HepG2 (cell line): ENCODE measurements around the gene DNTTIP2. TPM values are rescaled to one million over a fixed set of nuclear protein-coding genes. Genes with fewer than 3 reads are reported as not detected.

Source experiments
- CCDC6 ChIP-seq: sonication (generic); formaldehyde crosslinking; IDR thresholded peaks from 2 replicates; pipeline ENCODE4 v1.8.1; 2022; ENCODE audit warnings: mild to moderate bottlenecking, missing genetic modification reagents, moderate library complexity
- FOXA3 ChIP-seq: IDR thresholded peaks from 2 replicates; pipeline ENCODE4 v1.6.1; 2016; ENCODE audit warnings: missing genetic modification reagents, missing compliant biosample characterization
- FOXK1 ChIP-seq: sonication (generic); formaldehyde crosslinking; IDR thresholded peaks from 2 replicates; pipeline ENCODE4 v1.4.0; 2020; ENCODE audit warnings: low read depth, missing genetic modification reagents, borderline replicate concordance
- FOXM1 ChIP-seq: sonication (generic); formaldehyde crosslinking; IDR thresholded peaks from 2 replicates; pipeline ENCODE4 v1.5.0; 2020; ENCODE audit warnings: missing genetic modification reagents
- MIER3 ChIP-seq: IDR thresholded peaks from 2 replicates; pipeline ENCODE4 v1.6.1; 2016; ENCODE audit warnings: missing compliant biosample characterization, borderline replicate concordance
- RAD21 ChIP-seq: fragments of 450-650 bp; formaldehyde crosslinking; IDR thresholded peaks from 2 replicates; pipeline ENCODE4 v1.5.0; 2020; ENCODE audit warnings: mild to moderate bottlenecking
- RXRB ChIP-seq: IDR thresholded peaks from 2 replicates; pipeline ENCODE4 v1.6.1; 2016; ENCODE audit warnings: borderline replicate concordance, missing genetic modification reagents, missing compliant biosample characterization
- ZBTB7B ChIP-seq: sonication (generic); formaldehyde crosslinking; IDR thresholded peaks from 2 replicates; pipeline ENCODE4 v1.4.0; 2020; ENCODE audit warnings: missing genetic modification reagents
- ZMYM4 ChIP-seq: sonication (generic); formaldehyde crosslinking; IDR thresholded peaks from 2 replicates; pipeline ENCODE4 v1.8.1; 2023; ENCODE audit warnings: mild to moderate bottlenecking, missing genetic modification reagents
- ZNF780A ChIP-seq: sonication (generic); formaldehyde crosslinking; IDR thresholded peaks from 2 replicates; pipeline ENCODE4 v1.8.0; 2022; ENCODE audit warnings: mild to moderate bottlenecking, missing genetic modification reagents, moderate library complexity
- polyA plus RNA-seq, 8 experiments: library from polyadenylated mRNA; depleted of rRNA in 3 of 8; stranded (reverse) in 7 of 8; unstranded in 1 of 8; fragments of >200 nt; fragmentation: Illumina TruSeq in 4 of 8; extraction: Trizol in 4 of 8; gene quantifications; 2 replicates each; pipeline versions ENCODE4 v1.2.1 to v1.2.3, GENCODE V29; 2011 to 2016; ENCODE audit warnings: low read depth in 4 of 8, missing spikeins in 1 of 8, mixed read lengths in 1 of 8; ENCODE audit not compliant: insufficient read depth in 1 of 8
- total RNA-seq, 5 experiments: library from RNA; depleted of rRNA; stranded (reverse); fragments of >200 nt; fragmentation: Illumina TruSeq; extraction: Trizol; gene quantifications; 2 replicates each; pipeline ENCODE4 v1.2.3, GENCODE V29; 2016; ENCODE audit warnings: low read depth in 1 of 5
- TF ChIP-seq, protein P1 (sequence below): sonication (generic); formaldehyde crosslinking; IDR thresholded peaks from 2 replicates; pipeline ENCODE4 v1.4.0; 2020; ENCODE audit warnings: missing genetic modification reagents, borderline replicate concordance
- TF ChIP-seq, protein P2 (sequence below): sonication (generic); formaldehyde crosslinking; IDR thresholded peaks from 2 replicates; pipeline ENCODE4 v1.8.0; 2022; ENCODE audit warnings: mild to moderate bottlenecking, missing genetic modification reagents, moderate library complexity
- TF ChIP-seq, protein P3 (sequence below): sonication (generic); formaldehyde crosslinking; IDR thresholded peaks from 2 replicates; pipeline ENCODE4 v1.4.0; 2020; ENCODE audit warnings: mild to moderate bottlenecking, missing genetic modification reagents
- TF ChIP-seq, protein P4 (sequence below): sonication (generic); formaldehyde crosslinking; IDR thresholded peaks from 2 replicates; pipeline ENCODE4 v1.4.0; 2020; ENCODE audit warnings: mild to moderate bottlenecking, low read depth, missing genetic modification reagents
- TF ChIP-seq, protein P5 (sequence below): sonication (generic); formaldehyde crosslinking; IDR thresholded peaks from 2 replicates; pipeline ENCODE4 v1.4.0; 2020; ENCODE audit warnings: missing genetic modification reagents
- TF ChIP-seq, protein P6 (sequence below): sonication (generic); formaldehyde crosslinking; IDR thresholded peaks from 2 replicates; pipeline ENCODE4 v1.4.0; 2020; ENCODE audit warnings: missing genetic modification reagents, borderline replicate concordance

The DNTTIP2 gene
- total and polyA plus RNA-seq, 2 of the 13 experiments (the other 11 are each of a cell fraction or from before 2014, with no cell fraction given): 11.4 to 63.3 TPM

DNA sequence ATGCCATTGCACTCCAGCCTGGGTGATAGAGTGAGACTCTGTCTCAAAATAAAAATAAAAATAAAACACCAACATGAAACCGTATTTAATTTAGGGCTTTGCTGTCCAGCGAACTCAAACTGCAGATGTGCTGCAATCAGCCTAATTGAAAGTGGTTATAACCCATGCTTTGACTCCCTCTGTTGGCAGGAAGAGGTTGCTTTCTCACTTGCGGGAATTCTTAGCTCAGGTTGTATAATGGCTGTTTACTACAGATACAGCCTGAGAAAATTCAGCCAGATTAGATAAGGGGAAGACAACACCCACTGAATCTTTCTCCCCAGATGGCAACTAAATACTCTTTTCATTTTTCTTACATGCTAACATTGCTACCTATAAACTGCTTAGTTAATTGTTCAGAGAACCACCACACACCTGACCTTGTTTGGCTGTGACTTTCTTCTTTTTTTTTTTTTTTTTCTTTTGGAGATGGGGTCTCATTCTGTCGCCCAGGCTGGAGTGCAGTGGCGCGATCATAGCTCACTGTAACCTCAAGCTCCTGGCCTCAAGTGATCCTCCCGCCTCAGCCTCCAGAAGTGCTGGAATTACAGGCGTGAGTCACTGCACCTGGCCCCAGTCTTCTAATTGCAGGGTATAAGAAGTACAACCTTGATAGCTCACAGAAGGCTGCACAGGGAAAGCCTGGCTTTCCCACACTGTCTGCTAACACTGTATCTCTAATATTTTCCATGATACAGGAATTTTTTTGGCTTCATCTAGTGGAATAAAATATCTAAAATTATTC lies 34.6 kb downstream of the DNTTIP2 start (continued):
- TF ChIP-seq, protein P1, sequence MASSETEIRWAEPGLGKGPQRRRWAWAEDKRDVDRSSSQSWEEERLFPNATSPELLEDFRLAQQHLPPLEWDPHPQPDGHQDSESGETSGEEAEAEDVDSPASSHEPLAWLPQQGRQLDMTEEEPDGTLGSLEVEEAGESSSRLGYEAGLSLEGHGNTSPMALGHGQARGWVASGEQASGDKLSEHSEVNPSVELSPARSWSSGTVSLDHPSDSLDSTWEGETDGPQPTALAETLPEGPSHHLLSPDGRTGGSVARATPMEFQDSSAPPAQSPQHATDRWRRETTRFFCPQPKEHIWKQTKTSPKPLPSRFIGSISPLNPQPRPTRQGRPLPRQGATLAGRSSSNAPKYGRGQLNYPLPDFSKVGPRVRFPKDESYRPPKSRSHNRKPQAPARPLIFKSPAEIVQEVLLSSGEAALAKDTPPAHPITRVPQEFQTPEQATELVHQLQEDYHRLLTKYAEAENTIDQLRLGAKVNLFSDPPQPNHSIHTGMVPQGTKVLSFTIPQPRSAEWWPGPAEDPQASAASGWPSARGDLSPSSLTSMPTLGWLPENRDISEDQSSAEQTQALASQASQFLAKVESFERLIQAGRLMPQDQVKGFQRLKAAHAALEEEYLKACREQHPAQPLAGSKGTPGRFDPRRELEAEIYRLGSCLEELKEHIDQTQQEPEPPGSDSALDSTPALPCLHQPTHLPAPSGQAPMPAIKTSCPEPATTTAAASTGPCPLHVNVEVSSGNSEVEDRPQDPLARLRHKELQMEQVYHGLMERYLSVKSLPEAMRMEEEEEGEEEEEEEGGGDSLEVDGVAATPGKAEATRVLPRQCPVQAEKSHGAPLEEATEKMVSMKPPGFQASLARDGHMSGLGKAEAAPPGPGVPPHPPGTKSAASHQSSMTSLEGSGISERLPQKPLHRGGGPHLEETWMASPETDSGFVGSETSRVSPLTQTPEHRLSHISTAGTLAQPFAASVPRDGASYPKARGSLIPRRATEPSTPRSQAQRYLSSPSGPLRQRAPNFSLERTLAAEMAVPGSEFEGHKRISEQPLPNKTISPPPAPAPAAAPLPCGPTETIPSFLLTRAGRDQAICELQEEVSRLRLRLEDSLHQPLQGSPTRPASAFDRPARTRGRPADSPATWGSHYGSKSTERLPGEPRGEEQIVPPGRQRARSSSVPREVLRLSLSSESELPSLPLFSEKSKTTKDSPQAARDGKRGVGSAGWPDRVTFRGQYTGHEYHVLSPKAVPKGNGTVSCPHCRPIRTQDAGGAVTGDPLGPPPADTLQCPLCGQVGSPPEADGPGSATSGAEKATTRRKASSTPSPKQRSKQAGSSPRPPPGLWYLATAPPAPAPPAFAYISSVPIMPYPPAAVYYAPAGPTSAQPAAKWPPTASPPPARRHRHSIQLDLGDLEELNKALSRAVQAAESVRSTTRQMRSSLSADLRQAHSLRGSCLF (CRISPR knock-in tag): no peak
- TF ChIP-seq, protein P2, sequence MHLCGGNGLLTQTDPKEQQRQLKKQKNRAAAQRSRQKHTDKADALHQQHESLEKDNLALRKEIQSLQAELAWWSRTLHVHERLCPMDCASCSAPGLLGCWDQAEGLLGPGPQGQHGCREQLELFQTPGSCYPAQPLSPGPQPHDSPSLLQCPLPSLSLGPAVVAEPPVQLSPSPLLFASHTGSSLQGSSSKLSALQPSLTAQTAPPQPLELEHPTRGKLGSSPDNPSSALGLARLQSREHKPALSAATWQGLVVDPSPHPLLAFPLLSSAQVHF (CRISPR knock-in tag): no peak
- TF ChIP-seq RXRB (CRISPR knock-in tag): peak; percentile 23; the same call in 1 of the 2 replicates
- no peak for TF ChIP-seq ZBTB7B (CRISPR knock-in tag)
- TF ChIP-seq ZNF780A (CRISPR knock-in tag): no peak
- TF ChIP-seq, protein P3, sequence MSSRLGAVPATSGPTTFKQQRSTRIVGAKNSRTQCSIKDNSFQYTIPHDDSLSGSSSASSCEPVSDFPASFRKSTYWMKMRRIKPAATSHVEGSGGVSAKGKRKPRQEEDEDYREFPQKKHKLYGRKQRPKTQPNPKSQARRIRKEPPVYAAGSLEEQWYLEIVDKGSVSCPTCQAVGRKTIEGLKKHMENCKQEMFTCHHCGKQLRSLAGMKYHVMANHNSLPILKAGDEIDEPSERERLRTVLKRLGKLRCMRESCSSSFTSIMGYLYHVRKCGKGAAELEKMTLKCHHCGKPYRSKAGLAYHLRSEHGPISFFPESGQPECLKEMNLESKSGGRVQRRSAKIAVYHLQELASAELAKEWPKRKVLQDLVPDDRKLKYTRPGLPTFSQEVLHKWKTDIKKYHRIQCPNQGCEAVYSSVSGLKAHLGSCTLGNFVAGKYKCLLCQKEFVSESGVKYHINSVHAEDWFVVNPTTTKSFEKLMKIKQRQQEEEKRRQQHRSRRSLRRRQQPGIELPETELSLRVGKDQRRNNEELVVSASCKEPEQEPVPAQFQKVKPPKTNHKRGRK: no peak
- TF ChIP-seq FOXM1 (CRISPR knock-in tag): no peak
- peak; percentile 67 for TF ChIP-seq RAD21 (CRISPR knock-in tag)
- TF ChIP-seq FOXK1 (CRISPR knock-in tag): peak; percentile 76; the same call in 1 of the 2 replicates
- TF ChIP-seq CCDC6 (CRISPR knock-in tag): no peak
- TF ChIP-seq FOXA3 (CRISPR knock-in tag): peak; percentile 63
- TF ChIP-seq, protein P4, sequence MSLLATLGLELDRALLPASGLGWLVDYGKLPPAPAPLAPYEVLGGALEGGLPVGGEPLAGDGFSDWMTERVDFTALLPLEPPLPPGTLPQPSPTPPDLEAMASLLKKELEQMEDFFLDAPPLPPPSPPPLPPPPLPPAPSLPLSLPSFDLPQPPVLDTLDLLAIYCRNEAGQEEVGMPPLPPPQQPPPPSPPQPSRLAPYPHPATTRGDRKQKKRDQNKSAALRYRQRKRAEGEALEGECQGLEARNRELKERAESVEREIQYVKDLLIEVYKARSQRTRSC (CRISPR knock-in tag): no peak
- TF ChIP-seq MIER3 (CRISPR knock-in tag): no peak; the same call in 1 of the 2 replicates
- TF ChIP-seq ZMYM4: no peak
- TF ChIP-seq, protein P5, sequence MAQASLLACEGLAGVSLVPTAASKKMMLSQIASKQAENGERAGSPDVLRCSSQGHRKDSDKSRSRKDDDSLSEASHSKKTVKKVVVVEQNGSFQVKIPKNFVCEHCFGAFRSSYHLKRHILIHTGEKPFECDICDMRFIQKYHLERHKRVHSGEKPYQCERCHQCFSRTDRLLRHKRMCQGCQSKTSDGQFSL (CRISPR knock-in tag): no peak
- TF ChIP-seq, protein P6, sequence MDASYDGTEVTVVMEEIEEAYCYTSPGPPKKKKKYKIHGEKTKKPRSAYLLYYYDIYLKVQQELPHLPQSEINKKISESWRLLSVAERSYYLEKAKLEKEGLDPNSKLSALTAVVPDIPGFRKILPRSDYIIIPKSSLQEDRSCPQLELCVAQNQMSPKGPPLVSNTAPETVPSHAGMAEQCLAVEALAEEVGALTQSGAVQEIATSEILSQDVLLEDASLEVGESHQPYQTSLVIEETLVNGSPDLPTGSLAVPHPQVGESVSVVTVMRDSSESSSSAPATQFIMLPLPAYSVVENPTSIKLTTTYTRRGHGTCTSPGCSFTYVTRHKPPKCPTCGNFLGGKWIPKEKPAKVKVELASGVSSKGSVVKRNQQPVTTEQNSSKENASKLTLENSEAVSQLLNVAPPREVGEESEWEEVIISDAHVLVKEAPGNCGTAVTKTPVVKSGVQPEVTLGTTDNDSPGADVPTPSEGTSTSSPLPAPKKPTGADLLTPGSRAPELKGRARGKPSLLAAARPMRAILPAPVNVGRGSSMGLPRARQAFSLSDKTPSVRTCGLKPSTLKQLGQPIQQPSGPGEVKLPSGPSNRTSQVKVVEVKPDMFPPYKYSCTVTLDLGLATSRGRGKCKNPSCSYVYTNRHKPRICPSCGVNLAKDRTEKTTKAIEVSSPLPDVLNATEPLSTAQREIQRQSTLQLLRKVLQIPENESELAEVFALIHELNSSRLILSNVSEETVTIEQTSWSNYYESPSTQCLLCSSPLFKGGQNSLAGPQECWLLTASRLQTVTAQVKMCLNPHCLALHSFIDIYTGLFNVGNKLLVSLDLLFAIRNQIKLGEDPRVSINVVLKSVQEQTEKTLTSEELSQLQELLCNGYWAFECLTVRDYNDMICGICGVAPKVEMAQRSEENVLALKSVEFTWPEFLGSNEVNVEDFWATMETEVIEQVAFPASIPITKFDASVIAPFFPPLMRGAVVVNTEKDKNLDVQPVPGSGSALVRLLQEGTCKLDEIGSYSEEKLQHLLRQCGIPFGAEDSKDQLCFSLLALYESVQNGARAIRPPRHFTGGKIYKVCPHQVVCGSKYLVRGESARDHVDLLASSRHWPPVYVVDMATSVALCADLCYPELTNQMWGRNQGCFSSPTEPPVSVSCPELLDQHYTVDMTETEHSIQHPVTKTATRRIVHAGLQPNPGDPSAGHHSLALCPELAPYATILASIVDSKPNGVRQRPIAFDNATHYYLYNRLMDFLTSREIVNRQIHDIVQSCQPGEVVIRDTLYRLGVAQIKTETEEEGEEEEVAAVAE (CRISPR knock-in tag): 0 out of 2 replicates have a peak, but pooled peaks have one; percentile 2
